ENCODE measurements around the gene ADAMTS17. TPM values are rescaled to one million over a fixed set of nuclear protein-coding genes. Genes with fewer than 3 reads are reported as not detected.

ADAMTS17 gene
- total and polyA plus RNA-seq, 11 donors = 0.30 to 2.4 (median 1.2) TPM

- intact Hi-C loops (cut with DNase I) = loop anchor here in 3 of 10 donors (10.0 kb wide), 2 partner anchors 181 to 381 kb away; no protein-coding TSS in a partner anchor
- H3K27me3 ChIP-seq = no peaks in the 10 kb centered on the region
- no peaks in the 10 kb centered on the region for H3K36me3 ChIP-seq
- no peak overlapping the region for H3K4me3 ChIP-seq
- peaks cover 0 to 19% (median 2%) of the 10 kb centered on the region in 12 donors for H3K9me3 ChIP-seq
- no peaks in the 10 kb centered on the region for H3K4me1 ChIP-seq
- DNase-seq (no peak), ATAC-seq (no peak)
- H3K27ac ChIP-seq = no peak overlapping the region
- 88 to 91% (median 90%) methylated on average over 7 of the region's 7 CpGs for WGBS, 4 donors
- TF ChIP-seq CTCF (IDR thresholded peaks at IDR 0.05) = no peak
- no peak for TF ChIP-seq POLR2A (IDR thresholded peaks at IDR 0.05)
These were observed 387.9 kb downstream of the ADAMTS17 start for GRCh38 chr15:99953886-99954285.

GRCh38 chr15:99951511-99951910 is 390.3 kb downstream of the ADAMTS17 start:
- intact Hi-C loops (cut with DNase I) = loop anchor here in 3 of 10 donors (10.0 kb wide), 2 partner anchors 183 to 383 kb away; no protein-coding TSS in a partner anchor
- 59 to 78% (median 74%) methylated on average over 5 of the region's 5 CpGs for WGBS, 4 donors
- no peak overlapping the region for H3K4me3 ChIP-seq
- DNase-seq (no peak), ATAC-seq (no peak)
- no peaks in the 10 kb centered on the region for H3K27me3 ChIP-seq
- TF ChIP-seq POLR2A (IDR thresholded peaks at IDR 0.05) (no peak), CTCF (IDR thresholded peaks at IDR 0.05) (no peak)
- no peaks in the 10 kb centered on the region for H3K4me1 ChIP-seq
- H3K9me3 ChIP-seq = peaks cover 0 to 36% (median 9%) of the 10 kb centered on the region in 12 donors
- no peaks in the 10 kb centered on the region for H3K36me3 ChIP-seq
- H3K27ac ChIP-seq = no peak overlapping the region

GRCh38 chr15:99944131-99944530 is 397.6 kb downstream of the ADAMTS17 start:
- Histone ChIP-seq H3K4me3 (no peak overlapping the region), H3K27me3 (no peaks in the 10 kb centered on the region), H3K27ac (no peak overlapping the region), H3K36me3 (no peaks in the 10 kb centered on the region), H3K4me1 (no peaks in the 10 kb centered on the region), H3K9me3 (peaks cover 0 to 67% (median 33%) of the 10 kb centered on the region in 12 donors)
- intact Hi-C loops (cut with DNase I) = no loop called here
- DNase-seq = no peak
- no peak for ATAC-seq
- no peak for TF ChIP-seq CTCF (IDR thresholded peaks at IDR 0.05)
- no peak for TF ChIP-seq POLR2A (IDR thresholded peaks at IDR 0.05)
- WGBS, 4 donors = 91 to 100% (median 93%) methylated on average over 1 of the region's 1 CpG

GRCh38 chr15:99943466-99943865 is 398.3 kb downstream of the ADAMTS17 start:
- Histone ChIP-seq H3K27ac (no peak overlapping the region), H3K4me1 (no peaks in the 10 kb centered on the region), H3K27me3 (no peaks in the 10 kb centered on the region), H3K4me3 (no peak overlapping the region), H3K36me3 (no peaks in the 10 kb centered on the region), H3K9me3 (peaks cover 0 to 68% (median 33%) of the 10 kb centered on the region in 12 donors)
- ATAC-seq = no peak
- WGBS, 4 donors = 89 to 93% (median 92%) methylated on average over 7 of the region's 7 CpGs
- TF ChIP-seq CTCF (IDR thresholded peaks at IDR 0.05) = no peak
- no peak for TF ChIP-seq POLR2A (IDR thresholded peaks at IDR 0.05)
- DNase-seq = no peak
- intact Hi-C loops (cut with DNase I) = no loop called here

Measured in heart left ventricle (tissue), 16 donors.